H9 (cell line): ENCODE measurements around the gene SPA17. TPM values are rescaled to one million over a fixed set of nuclear protein-coding genes. Genes with fewer than 3 reads are reported as not detected.

Source experiments
- DNase-seq: peaks from one replicate; pipeline ENCODE4 v3.0.0-alpha.2; 2017
- H2AFZ ChIP-seq: one replicate; pipeline ENCODE4 v1.6.1; 2013; ENCODE audit warnings: mild to moderate bottlenecking, low read length, control low read depth, moderate library complexity
- H2AK5ac ChIP-seq: 2 replicates; pipeline ENCODE4 v1.6.1; 2013; ENCODE audit warnings: low read length, control low read depth, mixed read lengths; ENCODE audit not compliant: insufficient read length
- H2BK120ac ChIP-seq: one replicate; pipeline ENCODE4 v1.6.1; 2013; ENCODE audit warnings: low read depth, mild to moderate bottlenecking, low read length, control low read depth, inconsistent platforms; ENCODE audit not compliant: poor library complexity, severe bottlenecking
- H2BK12ac ChIP-seq: 2 replicates; pipeline ENCODE4 v1.6.1; 2013; ENCODE audit warnings: low read length, control low read depth, mixed read lengths, low read depth; ENCODE audit not compliant: insufficient read length
- H2BK15ac ChIP-seq: 2 replicates; pipeline ENCODE4 v1.6.1; 2013; ENCODE audit warnings: low read depth, low read length, control low read depth
- H2BK20ac ChIP-seq: one replicate; pipeline ENCODE4 v1.6.1; 2013; ENCODE audit warnings: low read depth, mild to moderate bottlenecking, low read length, control low read depth, inconsistent platforms; ENCODE audit not compliant: poor library complexity, severe bottlenecking
- H2BK5ac ChIP-seq: 2 replicates; pipeline ENCODE4 v1.6.1; 2013; ENCODE audit warnings: low read length, control low read depth, mixed read lengths; ENCODE audit not compliant: insufficient read length
- H3K14ac ChIP-seq: 2 replicates; pipeline ENCODE4 v1.6.1; 2013; ENCODE audit warnings: low read length, control low read depth; ENCODE audit not compliant: insufficient read depth
- H3K18ac ChIP-seq: 2 replicates; pipeline ENCODE4 v1.6.1; 2013; ENCODE audit warnings: low read depth, mild to moderate bottlenecking, mixed read lengths, low read length, control low read depth; ENCODE audit not compliant: insufficient read length
- H3K23ac ChIP-seq: 2 replicates; pipeline ENCODE4 v1.6.1; 2013; ENCODE audit warnings: low read length, control low read depth, mixed read lengths, low read depth; ENCODE audit not compliant: insufficient read length
- H3K23me2 ChIP-seq: 2 replicates; pipeline ENCODE4 v1.6.1; 2013; ENCODE audit warnings: low read depth, mild to moderate bottlenecking, mixed read lengths, low read length, control low read depth; ENCODE audit not compliant: insufficient read length, poor library complexity, severe bottlenecking
- H3K27ac ChIP-seq: 2 replicates; pipeline ENCODE4 v1.5.1; 2013; ENCODE audit warnings: low read length, control low read depth, mixed read lengths, low read depth; ENCODE audit not compliant: insufficient read length
- H3K27me3 ChIP-seq: 2 replicates; pipeline ENCODE4 v1.6.1; 2013; ENCODE audit warnings: low read length, control low read depth, inconsistent platforms; ENCODE audit not compliant: insufficient read depth
- H3K4ac ChIP-seq: 2 replicates; pipeline ENCODE4 v1.6.1; 2013; ENCODE audit warnings: low read depth, mild to moderate bottlenecking, control low read depth, inconsistent platforms, low read length, moderate library complexity
- H3K4me1 ChIP-seq: 2 replicates; pipeline ENCODE4 v1.6.1; 2013; ENCODE audit warnings: low read length, control low read depth, inconsistent platforms; ENCODE audit not compliant: insufficient read depth
- H3K4me2 ChIP-seq: 2 replicates; pipeline ENCODE4 v1.6.1; 2013; ENCODE audit warnings: low read length, control low read depth, mixed read lengths; ENCODE audit not compliant: insufficient read length, insufficient read depth
- H3K56ac ChIP-seq: 2 replicates; pipeline ENCODE4 v1.6.1; 2013; ENCODE audit warnings: low read depth, mild to moderate bottlenecking, mixed read lengths, low read length, control low read depth; ENCODE audit not compliant: insufficient read length
- H3K79me1 ChIP-seq: 2 replicates; pipeline ENCODE4 v1.6.1; 2013; ENCODE audit warnings: low read depth, mild to moderate bottlenecking, moderate library complexity, low read length, control low read depth, inconsistent platforms; ENCODE audit not compliant: insufficient read depth, poor library complexity, severe bottlenecking
- H3K79me2 ChIP-seq: 2 replicates; pipeline ENCODE4 v1.6.1; 2013; ENCODE audit warnings: low read length, control low read depth, inconsistent platforms; ENCODE audit not compliant: insufficient read depth
- H3K9ac ChIP-seq: 2 replicates; pipeline ENCODE4 v1.6.1; 2013; ENCODE audit warnings: low read length, control low read depth, mixed read lengths; ENCODE audit not compliant: insufficient read length; ENCODE audit errors: extremely low read depth
- H3K9me3 ChIP-seq: one replicate; pipeline ENCODE4 v1.6.1; 2013; ENCODE audit warnings: low read depth, low read length, inconsistent platforms; ENCODE audit not compliant: control insufficient read depth
- H3T11ph ChIP-seq: one replicate; pipeline ENCODE4 v1.6.1; 2013; ENCODE audit warnings: mild to moderate bottlenecking, low read length, control low read depth, inconsistent platforms
- H4K20me1 ChIP-seq: one replicate; pipeline ENCODE4 v1.6.1; 2013; ENCODE audit not compliant: control insufficient read depth, insufficient read length, insufficient read depth
- H4K5ac ChIP-seq: 2 replicates; pipeline ENCODE4 v1.6.1; 2013; ENCODE audit warnings: low read depth, mild to moderate bottlenecking, mixed read lengths, low read length, control low read depth; ENCODE audit not compliant: insufficient read length
- H4K8ac ChIP-seq: replicated peaks from 2 replicates; pipeline ENCODE4 v1.6.1; 2013; ENCODE audit warnings: low read length, control low read depth, mixed read lengths, low read depth; ENCODE audit not compliant: insufficient read length
- H4K91ac ChIP-seq: 2 replicates; pipeline ENCODE4 v1.6.1; 2013; ENCODE audit warnings: low read depth, mild to moderate bottlenecking, moderate library complexity, mixed read lengths, low read length, control low read depth; ENCODE audit not compliant: insufficient read length
- H3K27ac Mint-ChIP-seq, 3 experiments: 2 replicates in 2 of 3; 3 replicates in 1 of 3; pipeline ENCODE4 v1.8.0; 2020 to 2021; ENCODE audit warnings: mixed read lengths in 3 of 3, mild to moderate bottlenecking in 1 of 3, moderate library complexity in 1 of 3
- H3K27me3 Mint-ChIP-seq: 2 replicates; pipeline ENCODE4 v1.8.0; 2021; ENCODE audit warnings: low read depth, mild to moderate bottlenecking, moderate library complexity, mixed read lengths
- H3K36me3 Mint-ChIP-seq, 3 experiments: 2 replicates in 2 of 3; 3 replicates in 1 of 3; pipeline ENCODE4 v1.8.0; 2020 to 2021; ENCODE audit warnings: low read depth in 3 of 3, mixed read lengths in 3 of 3; ENCODE audit not compliant: insufficient read depth in 1 of 3
- H3K4me1 Mint-ChIP-seq, 2 experiments: 2 replicates each; pipeline ENCODE4 v1.8.0; 2020; ENCODE audit warnings: mixed read lengths in 2 of 2
- H3K4me3 Mint-ChIP-seq, 2 experiments: 2 replicates in 1 of 2; 3 replicates in 1 of 2; pipeline ENCODE4 v1.8.0; 2020 to 2021; ENCODE audit warnings: mild to moderate bottlenecking in 2 of 2, mixed read lengths in 2 of 2, moderate library complexity in 1 of 2
- H3K9me3 Mint-ChIP-seq, 2 experiments: 2 replicates in 1 of 2; 3 replicates in 1 of 2; pipeline ENCODE4 v1.8.0; 2020; ENCODE audit warnings: mild to moderate bottlenecking in 2 of 2, mixed read lengths in 2 of 2, moderate library complexity in 1 of 2
- CTCF ChIP-seq: fragments of 200-600 bp; sonication (generic); conservative IDR thresholded peaks from 3 replicates; pipeline ENCODE4 v1.8.0; 2021; ENCODE audit warnings: antibody characterized with exemption, mild to moderate bottlenecking
- WGBS: extraction: QIAGEN DNeasy Blood & Tissue Kit; methylation state at CpG from one replicate; pipeline ENCODE4 v1.1.7; 2013; ENCODE audit warnings: missing lambda C conversion rate, low lambda C conversion rate, mixed read lengths; ENCODE audit not compliant: insufficient read length; ENCODE audit errors: extremely low coverage; 5-methylcytosine and 5-hydroxymethylcytosine counted together
- total RNA-seq: library from RNA; stranded (reverse); gene quantifications from 2 replicates; pipeline ENCODE4 v1.2.1, GENCODE V29; 2021

Gene SPA17
- total RNA-seq, 1 experiment from 2014 or later = 6.9 TPM

- H3T11ph ChIP-seq = no peak overlapping the region
- no peak overlapping the region for H4K8ac ChIP-seq
- Mint-ChIP-seq H3K9me3 (no peaks in the 10 kb centered on the region), H3K36me3 (no peaks in the 10 kb centered on the region), H3K27ac (no peak overlapping the region), H3K27me3 (peaks cover 39% of the 10 kb centered on the region), H3K4me3 (no peak overlapping the region), H3K4me1 (peaks cover 10% of the 10 kb centered on the region in 2 experiments)
- no peak overlapping the region for H2AFZ ChIP-seq
- H3K23ac ChIP-seq = no peak overlapping the region
- no peak overlapping the region for H3K14ac ChIP-seq
- no peaks in the 10 kb centered on the region for H3K4me1 ChIP-seq
- H2BK12ac ChIP-seq = no peak overlapping the region
- H3K23me2 ChIP-seq = no peaks in the 10 kb centered on the region
- no peak overlapping the region for H2BK5ac ChIP-seq
- no peak overlapping the region for H4K91ac ChIP-seq
- no CpG with 5 or more reads among the region's 4 CpGs for WGBS
- H3K9me3 ChIP-seq = no peaks in the 10 kb centered on the region
- no peak overlapping the region for H2AK5ac ChIP-seq
- H3K27ac ChIP-seq = no peak overlapping the region
- H2BK20ac ChIP-seq = no peak overlapping the region
- TF ChIP-seq CTCF = no peak
- no peak overlapping the region for H3K56ac ChIP-seq
- H4K5ac ChIP-seq = no peak overlapping the region
- no peaks in the 10 kb centered on the region for H4K20me1 ChIP-seq
- H3K4ac ChIP-seq = no peak overlapping the region
- H3K27me3 ChIP-seq = peaks cover 5% of the 10 kb centered on the region; the same call in 1 of the 2 replicates
- no peak for DNase-seq
- no peaks in the 10 kb centered on the region for H3K79me1 ChIP-seq
- H3K18ac ChIP-seq = no peak overlapping the region
- no peak overlapping the region for H2BK120ac ChIP-seq
- no peaks in the 10 kb centered on the region for H3K79me2 ChIP-seq
- H2BK15ac ChIP-seq = no peak overlapping the region
- H3K4me2 ChIP-seq = no peak overlapping the region
- H3K9ac ChIP-seq = no peak overlapping the region
Observed at GRCh38 chr11:124732230-124732629, 58.5 kb downstream of the SPA17 start.
